ENCODE data around the gene ATP6V1G1.
A peak's percentile ranks its signal among the peaks of the same experiment; 100 is the strongest.

ATP6V1G1 gene

GRCh38 chr9:114641967-114642366 is 54.4 kb downstream of the ATP6V1G1 start:
- Mint-ChIP-seq H3K4me1 (ENCODE audit: low read depth) (peaks cover 5% of the 10 kb centered on the region), H3K27ac (peak overlapping the region; percentile 80), H3K27me3 (no peaks in the 10 kb centered on the region), H3K9me3 (ENCODE audit: low read depth) (no peaks in the 10 kb centered on the region), H3K4me3 (no peak overlapping the region), H3K36me3 (peaks cover 21% of the 10 kb centered on the region)

- Mint-ChIP-seq H3K36me3 (peaks cover 26% of the 10 kb centered on the region), H3K27ac (no peak overlapping the region), H3K4me1 (ENCODE audit: low read depth) (peaks cover 5% of the 10 kb centered on the region), H3K27me3 (no peaks in the 10 kb centered on the region), H3K4me3 (no peak overlapping the region), H3K9me3 (ENCODE audit: low read depth) (peaks cover 4% of the 10 kb centered on the region)
These were observed 55.4 kb downstream of the ATP6V1G1 start for GRCh38 chr9:114643001-114643400.

- Mint-ChIP-seq H3K27me3 (no peaks in the 10 kb centered on the region), H3K4me3 (no peak overlapping the region), H3K27ac (peak overlapping the region; percentile 29), H3K4me1 (ENCODE audit: low read depth) (peaks cover 5% of the 10 kb centered on the region), H3K9me3 (ENCODE audit: low read depth) (peaks cover 4% of the 10 kb centered on the region), H3K36me3 (peaks cover 26% of the 10 kb centered on the region)
These were observed 56.3 kb downstream of the ATP6V1G1 start for GRCh38 chr9:114643896-114644295.
